Thyroid gland (tissue), 4 donors: ENCODE measurements around the gene KCNQ1.

Experiments
- CTCF ChIP-seq, 6 experiments: fragments of 200-600 bp in 3 of 6; fragments of 450-650 bp in 3 of 6; sonication (generic) in 3 of 6; IDR thresholded peaks; one replicate each; pipeline ENCODE4 v1.5.1; 2016 to 2019; ENCODE audit warnings: antibody characterized with exemption in 6 of 6, mild to moderate bottlenecking in 2 of 6, inconsistent platforms in 1 of 6, moderate library complexity in 1 of 6
- POLR2A ChIP-seq, 2 donors: fragments of 450-650 bp; IDR thresholded peaks; one replicate each; pipeline ENCODE4 v1.6.1; 2017; ENCODE audit warnings: antibody characterized with exemption in 2 of 2, mild to moderate bottlenecking in 2 of 2, moderate library complexity in 1 of 2

- TF ChIP-seq POLR2A (IDR thresholded peaks at IDR 0.05) (no peak), CTCF (IDR thresholded peaks at IDR 0.05) (no peak)
These were observed 421.2 kb downstream of the KCNQ1 start for GRCh38 chr11:2865922-2866577.
